Measurements from ENCODE around the gene CELF5. TPM values are rescaled to one million over a fixed set of nuclear protein-coding genes. Genes with fewer than 3 reads are reported as not detected.

The CELF5 gene
- total and polyA plus RNA-seq, 9 of the 15 experiments (the other 6 are each of a cell fraction or from before 2014, with no cell fraction given) = 0.01 to 0.56 (median 0.22) TPM

DNA sequence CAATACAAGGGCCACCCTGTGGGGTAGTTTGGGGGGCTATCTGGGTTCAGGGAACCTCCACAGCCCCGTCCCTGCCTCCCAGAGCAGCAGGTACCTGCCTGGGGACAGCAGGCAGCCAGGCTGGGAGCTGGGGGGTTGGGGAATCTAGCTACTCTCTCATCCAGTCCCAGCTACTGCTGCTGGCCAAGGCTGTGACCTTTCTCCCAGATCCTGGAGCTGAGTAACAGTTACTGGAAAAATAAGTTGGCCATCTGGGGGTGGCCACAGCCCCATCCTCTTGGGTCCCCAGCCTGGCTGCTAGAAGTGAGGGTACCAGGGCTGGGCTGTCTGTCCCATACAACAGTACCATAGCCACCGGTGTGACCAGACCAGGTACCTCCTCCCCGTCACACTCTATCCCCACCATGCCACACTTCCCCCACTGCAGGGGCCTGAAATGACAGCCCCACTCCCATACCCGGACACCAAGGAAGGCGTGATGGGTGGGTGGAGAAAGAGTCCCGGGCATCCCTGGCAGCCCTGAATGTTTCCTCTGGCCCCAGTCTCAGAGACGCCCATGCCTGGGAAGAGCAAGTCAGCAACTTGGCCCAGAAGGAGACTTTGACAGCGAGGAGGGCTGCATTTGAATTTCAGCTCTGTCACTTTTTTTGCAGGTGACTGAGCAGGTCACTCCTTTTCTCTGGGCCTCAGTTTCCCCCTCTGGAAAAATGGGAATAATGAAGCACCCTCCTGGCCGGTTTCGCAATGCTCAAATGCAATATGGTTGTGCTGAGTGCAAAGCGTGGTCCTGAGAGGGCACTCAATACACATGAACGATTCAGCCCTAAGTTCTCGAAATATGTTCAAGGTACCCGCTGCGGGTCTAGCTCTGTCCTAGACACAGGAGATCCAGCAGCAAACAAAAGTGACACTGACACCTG lies 111.2 kb downstream of the CELF5 start (continued):
- TF ChIP-seq CEBPG (CRISPR knock-in tag; IDR thresholded peaks at IDR 0.05) (0 out of 2 replicates have a peak, but pooled peaks have one; percentile 17), CEBPG (tag; conservative IDR thresholded peaks at IDR 0.05 in 1 of 2, IDR thresholded peaks at IDR 0.05 in 1 of 2) (peak in 1 of 2 experiments; percentile 49; a peak in 2 of 4 replicates), CEBPB (tag; IDR thresholded peaks at IDR 0.05) (peak; percentile 80)

- Histone ChIP-seq H3K9ac (ENCODE audit: insufficient read depth in 1 of 2, low read depth in 2 of 2, low read length in 2 of 2) (peak overlapping the region in 1 of 2 experiments; percentile 16; a peak in 1 of 4 replicates), H3K4me3 (no peak overlapping the region), H3K27me3 (ENCODE audit: control insufficient read depth in 2 of 2, insufficient read depth in 2 of 2, low read length in 2 of 2) (peaks cover 0 to 15% of the 10 kb centered on the region in 2 experiments; a peak in 3 of 5 replicates), H3K9me3 (replicated peaks; ENCODE audit: control insufficient read depth, insufficient read depth, low read depth, low read length) (no peaks in the 10 kb centered on the region), H3K4me1 (replicated peaks in 1 of 2; ENCODE audit: control insufficient read depth in 2 of 2, insufficient read depth in 2 of 2, low read length in 2 of 2) (peaks cover 0 to 13% of the 10 kb centered on the region in 2 experiments; a peak in 3 of 5 replicates), H2AFZ (ENCODE audit: low read depth, low read length) (no peak overlapping the region), H3K27ac (ENCODE audit: extremely low read depth, low read depth, low read length) (no peak overlapping the region), H3K79me2 (ENCODE audit: control insufficient read depth, insufficient read depth, low read length) (no peaks in the 10 kb centered on the region), H3K36me3 (ENCODE audit: control insufficient read depth, insufficient read depth, low read length) (no peaks in the 10 kb centered on the region), H3K4me2 (ENCODE audit: insufficient read depth, low read length) (no peak overlapping the region), H3K9me1 (ENCODE audit: control insufficient read depth, insufficient read depth, low read length) (no peaks in the 10 kb centered on the region), H4K20me1 (replicated peaks; ENCODE audit: control insufficient read depth, insufficient read depth, low read length) (peaks cover 4% of the 10 kb centered on the region; the same call in 1 of the 2 replicates)
- peak; percentile 95 for TF ChIP-seq ZKSCAN8 (CRISPR knock-in tag; IDR thresholded peaks at IDR 0.05)
- TF ChIP-seq JUND (IDR thresholded peaks at IDR 0.05; ENCODE audit: borderline replicate concordance, low read depth, low read length) = no peak
- TF ChIP-seq JUND (tag; IDR thresholded peaks at IDR 0.05; ENCODE audit: borderline replicate concordance, low read depth, low read length) = no peak
- ChIA-PET CTCF (ENCODE audit: low intra/inter-chr PET ratio) (no interaction called here), POLR2A (interaction anchor here (1.0 kb wide), 1 partner anchor 9 kb away, joined by 4 read pairs; no protein-coding TSS in a partner anchor)
- no peak for DNase-seq (ENCODE audit: extremely low read depth in 1 of 4, low spot score in 3 of 4)
- BruUV-seq (replicated peaks) = no TSS peak
- in situ Hi-C loops (cut with MboI) (no loop called here), intact Hi-C loops (cut with micrococcal nuclease) (no loop called here)
- no peak for ATAC-seq
- 16% methylated on average over 5 of the region's 5 CpGs for WGBS (ENCODE audit: insufficient coverage, low coverage, missing lambda C conversion rate)
- FAIRE-seq = no peak
Measured at GRCh38 chr19:3336351-3336679, 111.9 kb downstream of the CELF5 start.

Data from K562 (cell line).